Adipocyte (in vitro differentiated cells): ENCODE data around the gene ANKRD42.
A peak's percentile ranks its signal among the peaks of the same experiment; 100 is the strongest.

Experiments
- DNase-seq: peaks from one replicate; pipeline ENCODE4 v3.0.0-alpha.2; 2015; ENCODE audit warnings: low read depth
- H3K27me3 ChIP-seq: replicated peaks from 2 replicates; pipeline ENCODE4 v1.7.0; 2013; ENCODE audit warnings: mild to moderate bottlenecking, low read length, moderate library complexity; ENCODE audit not compliant: control insufficient read depth, insufficient read depth
- H3K36me3 ChIP-seq: 2 replicates; pipeline ENCODE4 v1.7.0; 2013; ENCODE audit warnings: low read length, mild to moderate bottlenecking, moderate library complexity; ENCODE audit not compliant: control insufficient read depth, insufficient read depth, severe bottlenecking
- H3K4me1 ChIP-seq: 2 replicates; pipeline ENCODE4 v1.7.0; 2013; ENCODE audit warnings: mild to moderate bottlenecking, low read length, moderate library complexity; ENCODE audit not compliant: control insufficient read depth, insufficient read depth
- H3K4me3 ChIP-seq: 2 replicates; pipeline ENCODE4 v1.7.0; 2013; ENCODE audit warnings: mild to moderate bottlenecking, low read length, moderate library complexity
- H3K9ac ChIP-seq: 2 replicates; pipeline ENCODE4 v1.7.0; 2013; ENCODE audit warnings: mild to moderate bottlenecking, low read length, moderate library complexity
- H3K9me3 ChIP-seq: 2 replicates; pipeline ENCODE4 v1.7.0; 2013; ENCODE audit warnings: mild to moderate bottlenecking, low read length, moderate library complexity; ENCODE audit not compliant: control insufficient read depth

ANKRD42 gene

DNA sequence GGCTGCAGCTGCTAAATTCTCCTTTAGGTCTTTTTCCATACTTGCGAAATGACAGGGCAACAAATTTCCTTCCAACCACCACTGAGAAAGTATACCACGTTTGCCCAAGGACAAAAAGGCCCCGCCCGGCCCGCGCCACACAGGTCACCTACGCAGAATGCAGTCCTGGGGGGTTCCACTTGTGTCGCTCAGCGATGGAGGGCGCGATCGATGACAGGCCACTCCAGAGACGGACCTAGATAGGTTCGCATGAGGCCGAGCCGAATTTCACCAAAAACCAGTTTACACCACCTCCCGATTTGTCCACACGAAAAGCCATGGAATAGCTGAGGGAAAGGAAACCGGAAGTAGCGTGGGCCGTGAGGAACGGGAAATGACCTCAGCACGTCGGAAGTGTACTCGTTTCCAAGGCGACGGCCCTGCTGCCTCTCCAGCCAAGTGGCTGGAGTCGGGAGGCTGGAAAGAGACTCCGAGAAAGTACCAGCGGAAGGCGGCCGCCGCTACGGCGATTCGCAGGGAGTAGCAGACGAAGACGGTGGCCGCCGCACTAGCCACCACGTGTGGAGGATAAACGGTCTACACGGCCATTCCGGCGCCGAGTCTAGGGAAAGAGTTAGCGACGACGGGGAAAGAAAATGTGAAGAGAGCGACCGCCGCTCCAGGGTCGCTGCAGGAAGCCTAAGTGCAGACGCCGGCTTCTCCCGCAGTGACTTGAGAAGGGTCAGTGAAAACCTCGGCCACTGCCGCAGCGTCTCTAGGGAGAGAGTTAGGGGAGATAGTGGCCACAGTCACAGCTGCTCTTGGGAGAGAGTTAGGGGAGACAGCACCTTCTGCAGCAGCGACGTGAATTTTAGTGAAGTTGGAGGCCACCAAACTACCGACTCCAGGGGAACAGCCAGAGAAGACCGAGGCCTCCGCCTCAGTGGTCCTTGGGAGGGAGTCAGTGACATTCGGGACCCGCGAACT lies at the start of gene ANKRD42:
TSS of gene ANKRD42 (plus strand) at position 398 of the 966 bp plus-strand sequence. CDS start 959 bp downstream, outside the sequence.
- Histone ChIP-seq H3K27me3 (no peaks in the 10 kb centered on the region), H3K4me3 (peak within 1 kb of the TSS; percentile 88)

DNA sequence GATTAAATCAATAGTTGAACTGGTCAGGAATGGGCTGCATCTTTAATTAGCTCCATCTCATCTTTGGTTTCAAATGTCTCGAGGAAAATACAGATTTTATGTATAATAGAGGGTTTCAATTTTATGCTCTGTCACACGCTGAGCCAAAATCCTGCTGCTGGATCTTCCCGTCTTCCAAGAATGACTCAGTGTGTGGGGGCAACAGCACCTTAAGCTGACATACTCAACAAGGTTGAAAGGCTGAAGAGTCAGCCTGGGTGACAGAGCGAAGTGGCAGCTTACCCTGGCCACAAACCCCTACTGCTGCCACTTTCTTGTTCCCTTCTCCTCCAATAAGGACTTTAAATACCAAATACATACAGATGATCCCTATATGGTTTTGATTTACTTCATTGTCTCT lies 45.6 kb upstream of the ANKRD42 start:
- no peak for DNase-seq
- Histone ChIP-seq H3K4me3 (no peak overlapping the region), H3K4me1 (no peaks in the 10 kb centered on the region), H3K36me3 (no peaks in the 10 kb centered on the region), H3K27me3 (no peaks in the 10 kb centered on the region), H3K9ac (no peak overlapping the region), H3K9me3 (no peaks in the 10 kb centered on the region)

More for the DNA sequence above, at the start of gene ANKRD42:
- H3K4me1 ChIP-seq, result peaks cover 34% of the 10 kb centered on the region
- peaks cover 31% of the 10 kb centered on the region for H3K36me3 ChIP-seq
- peak; percentile 99 for DNase-seq
- H3K9ac ChIP-seq, result peak within 1 kb of the TSS; percentile 89
- no peaks in the 10 kb centered on the region for H3K9me3 ChIP-seq

DNA sequence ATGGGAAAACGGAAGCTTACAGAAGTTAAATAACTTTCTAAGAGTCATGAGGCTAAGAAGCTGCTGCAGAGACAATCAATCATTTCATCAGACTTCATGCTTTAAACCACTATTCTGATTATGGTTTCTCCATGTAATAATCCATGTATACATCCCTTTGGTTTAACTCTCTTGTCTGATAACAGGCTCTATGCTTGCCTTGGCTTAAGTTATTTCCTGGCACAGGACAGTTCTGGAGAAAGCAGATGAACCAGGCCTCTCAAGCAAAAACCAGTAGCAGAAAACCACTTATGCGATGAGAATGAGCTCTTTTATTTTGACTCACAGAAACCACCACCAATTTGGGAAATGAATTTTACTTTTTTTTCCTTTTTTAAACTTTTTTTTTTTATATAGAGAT lies 43.1 kb upstream of the ANKRD42 start:
- H3K9ac ChIP-seq, result no peak overlapping the region
- no peak for DNase-seq

DNA sequence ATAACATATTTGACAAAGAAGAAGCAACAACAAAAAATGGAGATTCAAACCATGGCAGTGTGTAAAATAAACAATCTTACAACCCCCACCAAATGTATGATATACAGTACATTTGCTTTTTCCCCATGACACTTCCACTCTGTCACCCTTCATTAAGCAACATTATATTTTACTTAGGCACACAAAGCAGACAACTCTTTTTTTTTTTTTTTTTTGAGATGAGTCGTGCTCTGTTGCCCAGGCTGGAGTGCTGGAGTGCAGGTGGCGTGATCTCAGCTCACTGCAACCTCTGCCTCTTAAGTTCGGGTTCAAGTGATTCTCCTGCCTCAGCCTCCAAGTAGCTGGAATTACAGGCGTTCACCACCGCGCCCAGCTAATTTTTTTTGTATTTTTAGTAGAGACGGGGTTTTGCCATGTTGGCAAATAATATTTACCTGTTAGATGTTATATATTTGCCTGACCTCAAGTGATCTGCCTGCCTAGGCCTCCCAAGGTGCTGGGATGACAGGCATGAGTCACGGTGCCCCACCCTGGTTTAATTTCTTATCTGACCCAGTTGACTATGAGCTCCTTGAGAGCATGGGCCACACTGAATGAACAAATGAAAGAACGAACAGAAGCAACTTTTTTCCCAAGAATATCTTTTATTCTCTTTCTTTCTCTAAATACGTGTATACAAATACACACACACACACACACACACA lies 42.1 kb upstream of the ANKRD42 start:
- Histone ChIP-seq H3K9me3 (no peaks in the 10 kb centered on the region), H3K4me3 (no peak overlapping the region), H3K4me1 (no peaks in the 10 kb centered on the region), H3K36me3 (no peaks in the 10 kb centered on the region), H3K27me3 (no peaks in the 10 kb centered on the region), H3K9ac (no peak overlapping the region)
- no peak for DNase-seq

More for the DNA sequence above, 43.1 kb upstream of the ANKRD42 start:
- no peak overlapping the region for H3K4me3 ChIP-seq
- H3K9me3 ChIP-seq, result no peaks in the 10 kb centered on the region
- H3K27me3 ChIP-seq, result no peaks in the 10 kb centered on the region
- H3K36me3 ChIP-seq, result no peaks in the 10 kb centered on the region
- no peaks in the 10 kb centered on the region for H3K4me1 ChIP-seq

DNA sequence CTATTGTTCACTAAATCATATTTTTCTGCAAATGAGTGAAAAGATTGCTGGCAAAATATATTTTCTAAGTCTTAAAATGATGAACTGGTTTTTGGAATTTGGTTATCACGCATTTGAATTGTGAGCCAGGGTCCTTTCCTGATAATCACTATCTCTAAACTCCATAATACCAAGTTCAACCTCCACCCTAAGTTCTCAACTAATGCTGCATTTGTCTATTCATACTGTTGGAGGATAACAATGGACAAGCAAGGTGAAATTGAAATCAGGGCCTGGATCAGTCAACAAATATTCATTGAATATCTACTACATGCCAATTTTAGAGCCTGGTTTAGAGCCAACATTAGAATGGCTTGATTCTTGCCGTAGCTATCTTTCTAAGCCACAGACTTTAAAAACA lies 41.2 kb upstream of the ANKRD42 start:
- no peaks in the 10 kb centered on the region for H3K36me3 ChIP-seq
- no peak overlapping the region for H3K4me3 ChIP-seq
- no peaks in the 10 kb centered on the region for H3K27me3 ChIP-seq
- no peaks in the 10 kb centered on the region for H3K9me3 ChIP-seq
- H3K9ac ChIP-seq, result no peak overlapping the region
- no peaks in the 10 kb centered on the region for H3K4me1 ChIP-seq
- DNase-seq, result no peak

DNA sequence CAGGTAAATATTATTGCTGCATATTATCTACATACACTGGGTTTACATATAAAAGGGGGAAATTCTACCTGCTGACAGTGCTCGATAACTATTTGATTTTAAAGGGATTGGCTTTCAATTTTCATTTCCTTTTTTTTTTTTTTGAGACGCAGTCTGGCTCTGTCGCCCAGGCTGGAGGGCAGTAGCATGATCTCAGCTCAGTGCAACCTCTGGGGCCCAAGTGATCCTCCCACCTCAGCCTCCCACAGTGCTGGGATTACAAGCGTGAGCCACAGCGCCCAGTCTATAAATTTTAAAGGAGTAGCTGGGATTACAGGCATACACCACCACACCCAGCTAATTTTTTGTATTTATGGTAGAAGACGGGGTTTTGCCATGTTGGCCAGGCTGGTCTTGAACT lies 39.7 kb upstream of the ANKRD42 start:
- DNase-seq, result no peak
- H3K9me3 ChIP-seq, result no peaks in the 10 kb centered on the region
- no peaks in the 10 kb centered on the region for H3K4me1 ChIP-seq
- no peak overlapping the region for H3K9ac ChIP-seq
- H3K36me3 ChIP-seq, result no peaks in the 10 kb centered on the region
- no peaks in the 10 kb centered on the region for H3K27me3 ChIP-seq
- H3K4me3 ChIP-seq, result no peak overlapping the region

DNA sequence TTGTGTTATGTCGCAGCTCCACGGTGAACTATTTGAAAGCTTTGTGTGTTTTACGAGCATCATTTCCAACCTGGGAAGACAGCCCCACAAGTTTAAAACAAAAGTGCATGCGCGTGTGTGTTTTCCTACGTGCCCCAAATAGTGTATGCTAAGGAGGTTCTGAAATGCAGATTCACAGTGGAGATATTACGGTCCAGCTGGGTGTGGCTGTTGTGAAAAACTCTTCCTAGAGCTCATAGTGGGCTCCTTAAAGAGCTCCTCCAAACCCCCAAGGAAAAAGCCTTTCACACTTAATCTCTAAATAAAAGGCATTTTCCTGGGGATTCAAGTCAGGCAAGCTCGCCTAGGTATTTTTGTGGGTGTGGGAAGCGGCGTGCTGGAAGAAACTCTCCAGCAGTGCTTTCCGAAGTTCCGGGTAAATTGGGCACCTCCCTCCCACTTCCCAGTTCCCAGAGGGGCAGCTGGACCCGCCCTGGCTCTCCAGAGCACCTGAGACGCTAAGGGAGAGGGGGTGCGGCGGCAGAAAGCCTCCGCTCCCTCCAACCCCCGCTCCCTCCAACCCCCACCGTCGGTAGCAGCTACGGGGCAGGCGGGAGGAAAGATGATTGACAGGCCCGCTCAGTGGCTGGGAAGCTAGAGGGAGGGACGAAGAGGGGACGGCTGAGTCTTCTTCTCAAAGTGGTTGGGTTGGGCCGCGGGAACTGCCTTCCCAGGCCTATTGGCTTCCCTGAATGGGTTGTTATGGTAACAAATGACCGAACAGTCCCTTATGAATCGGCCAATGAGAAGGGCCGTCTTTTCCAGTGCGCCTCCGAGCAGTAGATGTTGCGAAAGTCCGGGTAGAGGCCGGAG lies 37.1 kb upstream of the ANKRD42 start:
- peaks cover 5% of the 10 kb centered on the region for H3K36me3 ChIP-seq
- DNase-seq, result no peak
- peak overlapping the region; percentile 89 for H3K4me3 ChIP-seq
- H3K9me3 ChIP-seq, result no peaks in the 10 kb centered on the region
- peaks cover 11% of the 10 kb centered on the region for H3K4me1 ChIP-seq
- no peaks in the 10 kb centered on the region for H3K27me3 ChIP-seq
- peak overlapping the region; percentile 91 for H3K9ac ChIP-seq

DNA sequence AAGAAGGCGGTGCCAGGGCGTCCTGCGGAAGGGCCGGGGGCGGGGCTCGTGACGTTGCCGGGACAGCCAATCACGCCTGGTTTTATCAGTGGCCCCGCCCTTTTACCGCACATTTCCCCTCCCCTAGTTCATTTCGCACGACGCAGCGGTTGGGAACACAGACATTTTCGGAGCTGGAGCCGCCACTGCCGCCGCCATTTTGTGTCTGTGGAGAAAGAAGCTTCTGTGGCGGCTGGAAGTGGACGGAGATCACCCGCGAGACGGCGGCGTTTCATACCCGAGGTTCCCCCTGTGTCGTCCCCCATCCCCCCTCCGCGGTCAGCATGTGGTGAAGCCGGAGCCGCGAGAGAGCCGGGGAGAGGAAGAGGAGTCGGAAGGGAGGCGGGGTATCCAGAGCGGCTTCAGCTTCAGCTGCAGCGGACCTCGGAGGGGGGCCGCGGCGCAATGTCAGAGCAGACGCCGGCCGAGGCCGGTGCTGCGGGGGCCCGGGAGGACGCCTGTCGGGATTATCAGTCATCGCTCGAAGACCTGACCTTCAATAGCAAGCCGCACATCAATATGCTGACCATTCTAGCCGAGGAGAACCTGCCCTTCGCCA lies 36.4 kb upstream of the ANKRD42 start, which contains the start of gene PCF11:
TSS of gene PCF11 (plus strand) at position 136 of the 598 bp plus-strand sequence. CDS start at position 445, 309 bp downstream.
- DNase-seq, result peak; percentile 100
- no peaks in the 10 kb centered on the region for H3K9me3 ChIP-seq
- peaks cover 5% of the 10 kb centered on the region for H3K36me3 ChIP-seq
- H3K4me1 ChIP-seq, result peaks cover 18% of the 10 kb centered on the region
- peak within 1 kb of the TSS; percentile 100 for H3K9ac ChIP-seq
- H3K4me3 ChIP-seq, result peak within 1 kb of the TSS; percentile 100
- H3K27me3 ChIP-seq, result no peaks in the 10 kb centered on the region

DNA sequence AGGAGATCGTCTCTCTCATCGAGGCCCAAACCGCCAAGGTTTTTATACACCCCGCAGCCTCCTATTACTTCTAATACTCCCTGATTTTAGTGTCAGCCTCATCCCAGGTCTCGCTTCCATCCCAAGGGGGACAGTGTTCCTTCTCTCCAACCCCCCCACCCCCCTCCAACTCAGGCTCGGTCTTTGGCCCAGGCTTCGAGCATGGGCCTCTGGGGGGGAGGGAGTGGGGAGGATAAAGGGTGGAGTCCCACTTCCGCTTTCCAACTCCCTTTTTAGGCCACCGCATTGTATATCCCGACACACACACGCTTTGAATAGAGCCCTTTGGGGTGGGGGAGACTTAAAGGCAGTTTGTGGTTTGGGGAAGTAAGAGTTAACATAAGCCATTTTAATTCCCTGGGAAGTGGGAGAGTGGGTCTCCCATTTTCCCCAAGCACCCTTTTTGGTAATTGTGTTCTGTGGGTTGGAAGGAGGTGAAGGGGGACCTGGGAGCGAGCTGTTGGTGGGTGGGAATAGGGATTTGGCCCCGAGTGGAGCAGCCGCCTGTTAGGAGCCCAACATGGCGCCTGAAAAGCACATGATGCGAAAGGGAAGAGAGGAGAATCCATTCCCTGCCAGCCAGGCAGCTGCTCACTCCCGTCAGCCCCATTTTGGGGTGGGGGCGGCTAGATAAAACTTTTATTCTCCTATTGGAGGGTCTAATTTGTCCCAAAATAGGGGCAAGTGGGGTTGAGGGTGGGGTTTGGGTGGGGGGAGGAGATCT lies 35.7 kb upstream of the ANKRD42 start:
- H3K36me3 ChIP-seq, result peaks cover 5% of the 10 kb centered on the region
- peak overlapping the region; percentile 100 for H3K9ac ChIP-seq
- H3K9me3 ChIP-seq, result no peaks in the 10 kb centered on the region
- no peaks in the 10 kb centered on the region for H3K27me3 ChIP-seq
- DNase-seq, result peak; percentile 79
- peak overlapping the region; percentile 100 for H3K4me3 ChIP-seq
- peaks cover 23% of the 10 kb centered on the region for H3K4me1 ChIP-seq

DNA sequence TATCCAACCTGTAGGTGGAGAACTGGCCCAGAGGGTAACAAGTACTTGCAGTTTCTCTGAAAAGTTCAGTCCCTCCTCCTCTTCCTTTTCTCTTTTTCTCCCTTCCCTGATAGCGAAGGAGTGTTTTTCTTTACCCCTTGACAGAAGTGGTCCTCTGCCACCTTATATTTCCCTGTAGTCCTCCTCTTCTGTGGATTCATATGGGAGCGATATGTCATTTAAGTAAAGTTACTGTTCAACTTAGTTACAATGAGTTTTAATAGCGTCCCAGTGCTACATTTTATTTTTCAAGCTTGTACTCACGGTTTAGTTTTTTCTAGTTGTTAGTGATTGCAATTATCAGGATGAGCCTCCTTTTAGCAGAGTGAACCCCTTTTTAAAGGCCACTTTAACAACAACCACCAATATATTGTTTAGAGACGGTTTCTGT lies 35.1 kb upstream of the ANKRD42 start:
- Histone ChIP-seq H3K4me1 (peaks cover 23% of the 10 kb centered on the region), H3K4me3 (peak overlapping the region; percentile 100), H3K9me3 (no peaks in the 10 kb centered on the region), H3K27me3 (no peaks in the 10 kb centered on the region), H3K9ac (peak overlapping the region; percentile 100), H3K36me3 (peaks cover 5% of the 10 kb centered on the region)
- no peak for DNase-seq
